Measurements from ENCODE around the gene HLA-DQB2. TPM values are rescaled to one million over a fixed set of nuclear protein-coding genes. Genes with fewer than 3 reads are reported as not detected.

Gene HLA-DQB2
- total and polyA plus RNA-seq, 4 donors = 0.32 TPM; not detected in 3

DNA sequence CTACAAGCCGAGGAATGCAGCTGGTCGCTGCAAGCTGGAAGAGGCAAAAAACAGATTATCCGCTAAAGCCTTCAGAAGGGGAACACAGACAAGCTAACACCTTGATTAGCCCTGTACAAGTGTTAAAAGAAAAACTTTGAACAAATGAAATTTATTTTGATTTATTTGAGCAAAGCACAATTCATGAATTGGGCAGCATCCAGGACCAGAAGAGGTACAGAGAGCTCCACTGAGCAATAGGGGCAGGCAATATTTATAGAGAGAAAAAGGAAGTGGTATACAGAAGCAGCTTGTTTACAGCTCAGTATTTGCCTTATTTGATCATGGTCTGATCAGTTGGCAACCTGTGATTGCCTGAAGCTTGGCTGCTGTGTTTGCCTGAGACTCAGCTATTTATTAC is 35.8 kb upstream of the HLA-DQB2 start:
- H3K27me3 ChIP-seq (ENCODE audit: control insufficient read depth in 4 of 4, insufficient read depth in 4 of 4, low read length in 3 of 4) = peaks cover 0 to 7% (median 0%) of the 10 kb centered on the region in 4 donors
- H3K4me1 ChIP-seq (ENCODE audit: control insufficient read depth in 4 of 4, insufficient read depth in 4 of 4, low read length in 3 of 4) = peaks cover 0 to 9% (median 7%) of the 10 kb centered on the region in 4 donors
- DNase-seq (ENCODE audit: low spot score) = no peak
- H3K36me3 ChIP-seq (ENCODE audit: control insufficient read depth in 4 of 4, insufficient read depth in 3 of 4, low read depth in 1 of 4, low read length in 3 of 4) = no peaks in the 10 kb centered on the region
- H3K9me3 ChIP-seq (ENCODE audit: control insufficient read depth in 4 of 4, low read length in 3 of 4) = no peaks in the 10 kb centered on the region
- H3K9ac ChIP-seq (ENCODE audit: low read depth in 1 of 2, low read length in 2 of 2) = no peak overlapping the region
- WGBS = 92% methylated on average over 3 of the region's 3 CpGs
- H3K4me3 ChIP-seq (ENCODE audit: low read depth in 1 of 3, low read length in 3 of 3) = no peak overlapping the region
- H3K27ac ChIP-seq (ENCODE audit: low read depth in 1 of 2, low read length in 2 of 2) = no peak overlapping the region
- TF ChIP-seq, protein P1, sequence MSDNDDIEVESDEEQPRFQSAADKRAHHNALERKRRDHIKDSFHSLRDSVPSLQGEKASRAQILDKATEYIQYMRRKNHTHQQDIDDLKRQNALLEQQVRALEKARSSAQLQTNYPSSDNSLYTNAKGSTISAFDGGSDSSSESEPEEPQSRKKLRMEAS (IDR thresholded peaks at IDR 0.05) = no peak
- TF ChIP-seq HNF4A (conservative IDR thresholded peaks at IDR 0.05) (no peak), FOXA2 (IDR thresholded peaks at IDR 0.05) (no peak), EGR1 (IDR thresholded peaks at IDR 0.05; ENCODE audit: low read depth in 2 of 2) (no peak), RAD21 (IDR thresholded peaks at IDR 0.05) (no peak), RXRA (IDR thresholded peaks at IDR 0.05) (no peak), FOXA1 (IDR thresholded peaks at IDR 0.05) (no peak), YY1 (IDR thresholded peaks at IDR 0.05) (no peak), NR2F2 (IDR thresholded peaks at IDR 0.05) (no peak), GABPA (IDR thresholded peaks at IDR 0.05 in 1 of 2, conservative IDR thresholded peaks at IDR 0.05 in 1 of 2) (no peak), TAF1 (conservative IDR thresholded peaks at IDR 0.05) (no peak), JUND (IDR thresholded peaks at IDR 0.05) (no peak)
- TF ChIP-seq, protein P2, sequence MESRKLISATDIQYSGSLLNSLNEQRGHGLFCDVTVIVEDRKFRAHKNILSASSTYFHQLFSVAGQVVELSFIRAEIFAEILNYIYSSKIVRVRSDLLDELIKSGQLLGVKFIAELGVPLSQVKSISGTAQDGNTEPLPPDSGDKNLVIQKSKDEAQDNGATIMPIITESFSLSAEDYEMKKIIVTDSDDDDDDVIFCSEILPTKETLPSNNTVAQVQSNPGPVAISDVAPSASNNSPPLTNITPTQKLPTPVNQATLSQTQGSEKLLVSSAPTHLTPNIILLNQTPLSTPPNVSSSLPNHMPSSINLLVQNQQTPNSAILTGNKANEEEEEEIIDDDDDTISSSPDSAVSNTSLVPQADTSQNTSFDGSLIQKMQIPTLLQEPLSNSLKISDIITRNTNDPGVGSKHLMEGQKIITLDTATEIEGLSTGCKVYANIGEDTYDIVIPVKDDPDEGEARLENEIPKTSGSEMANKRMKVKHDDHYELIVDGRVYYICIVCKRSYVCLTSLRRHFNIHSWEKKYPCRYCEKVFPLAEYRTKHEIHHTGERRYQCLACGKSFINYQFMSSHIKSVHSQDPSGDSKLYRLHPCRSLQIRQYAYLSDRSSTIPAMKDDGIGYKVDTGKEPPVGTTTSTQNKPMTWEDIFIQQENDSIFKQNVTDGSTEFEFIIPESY (IDR thresholded peaks at IDR 0.05) = no peak
- TF ChIP-seq, protein P3, sequence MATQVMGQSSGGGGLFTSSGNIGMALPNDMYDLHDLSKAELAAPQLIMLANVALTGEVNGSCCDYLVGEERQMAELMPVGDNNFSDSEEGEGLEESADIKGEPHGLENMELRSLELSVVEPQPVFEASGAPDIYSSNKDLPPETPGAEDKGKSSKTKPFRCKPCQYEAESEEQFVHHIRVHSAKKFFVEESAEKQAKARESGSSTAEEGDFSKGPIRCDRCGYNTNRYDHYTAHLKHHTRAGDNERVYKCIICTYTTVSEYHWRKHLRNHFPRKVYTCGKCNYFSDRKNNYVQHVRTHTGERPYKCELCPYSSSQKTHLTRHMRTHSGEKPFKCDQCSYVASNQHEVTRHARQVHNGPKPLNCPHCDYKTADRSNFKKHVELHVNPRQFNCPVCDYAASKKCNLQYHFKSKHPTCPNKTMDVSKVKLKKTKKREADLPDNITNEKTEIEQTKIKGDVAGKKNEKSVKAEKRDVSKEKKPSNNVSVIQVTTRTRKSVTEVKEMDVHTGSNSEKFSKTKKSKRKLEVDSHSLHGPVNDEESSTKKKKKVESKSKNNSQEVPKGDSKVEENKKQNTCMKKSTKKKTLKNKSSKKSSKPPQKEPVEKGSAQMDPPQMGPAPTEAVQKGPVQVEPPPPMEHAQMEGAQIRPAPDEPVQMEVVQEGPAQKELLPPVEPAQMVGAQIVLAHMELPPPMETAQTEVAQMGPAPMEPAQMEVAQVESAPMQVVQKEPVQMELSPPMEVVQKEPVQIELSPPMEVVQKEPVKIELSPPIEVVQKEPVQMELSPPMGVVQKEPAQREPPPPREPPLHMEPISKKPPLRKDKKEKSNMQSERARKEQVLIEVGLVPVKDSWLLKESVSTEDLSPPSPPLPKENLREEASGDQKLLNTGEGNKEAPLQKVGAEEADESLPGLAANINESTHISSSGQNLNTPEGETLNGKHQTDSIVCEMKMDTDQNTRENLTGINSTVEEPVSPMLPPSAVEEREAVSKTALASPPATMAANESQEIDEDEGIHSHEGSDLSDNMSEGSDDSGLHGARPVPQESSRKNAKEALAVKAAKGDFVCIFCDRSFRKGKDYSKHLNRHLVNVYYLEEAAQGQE (IDR thresholded peaks at IDR 0.05) = no peak

DNA sequence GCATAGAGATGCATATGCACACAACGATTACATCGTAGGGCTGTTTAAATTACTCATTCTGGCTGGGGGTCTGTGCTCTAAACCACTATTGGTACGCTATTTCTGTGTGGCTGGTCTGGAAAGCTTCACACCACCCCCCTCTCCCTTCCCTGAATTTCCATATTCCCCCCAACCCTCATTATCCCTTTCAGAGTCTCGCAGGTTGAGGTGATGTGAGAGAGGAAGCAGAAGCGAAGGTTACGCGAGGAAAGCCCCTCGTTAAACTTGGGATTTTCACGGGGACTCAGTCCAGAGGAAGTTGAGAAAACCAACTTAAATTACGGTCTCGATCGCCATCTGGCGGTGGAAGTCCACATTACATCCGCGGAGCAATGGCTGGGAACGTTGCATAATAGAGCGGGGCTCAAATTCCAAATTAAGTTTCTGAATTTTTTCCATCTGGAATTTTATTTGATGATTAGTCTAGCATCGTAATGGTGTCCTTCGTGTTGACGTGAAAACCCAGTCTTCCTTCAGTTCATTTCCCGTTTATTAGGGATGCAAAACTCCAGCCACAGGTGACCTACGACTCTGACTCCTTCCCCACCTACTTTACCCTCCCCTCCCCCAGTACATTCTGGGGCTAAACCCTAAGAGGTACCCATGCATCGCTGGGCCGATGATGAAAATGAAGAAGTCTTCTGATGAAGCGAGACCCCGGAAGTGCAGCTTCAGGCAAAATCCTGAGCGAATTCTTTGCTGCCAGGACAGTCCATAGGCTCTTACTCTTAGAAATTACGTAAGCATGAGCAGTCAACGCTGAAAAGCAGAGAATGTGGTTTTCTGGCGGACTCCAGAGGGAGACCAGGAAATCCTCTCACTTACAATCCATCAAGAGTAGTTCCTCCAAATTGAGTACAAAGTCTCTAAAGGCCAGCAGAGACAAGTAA is 33.8 kb upstream of the HLA-DQB2 start:
- H3K9me3 ChIP-seq (ENCODE audit: control insufficient read depth in 4 of 4, low read length in 3 of 4) = no peaks in the 10 kb centered on the region
- WGBS = 9% methylated on average over 30 of the region's 30 CpGs
- H3K4me1 ChIP-seq (ENCODE audit: control insufficient read depth in 4 of 4, insufficient read depth in 4 of 4, low read length in 3 of 4) = peaks cover 0 to 9% (median 7%) of the 10 kb centered on the region in 4 donors
- H3K27ac ChIP-seq (ENCODE audit: low read depth in 1 of 2, low read length in 2 of 2) = no peak overlapping the region
- peak overlapping the region in 1 of 3 donors; percentile 12 for H3K4me3 ChIP-seq (ENCODE audit: low read depth in 1 of 3, low read length in 3 of 3)
- H3K36me3 ChIP-seq (ENCODE audit: control insufficient read depth in 4 of 4, insufficient read depth in 3 of 4, low read depth in 1 of 4, low read length in 3 of 4) = no peaks in the 10 kb centered on the region
- TF ChIP-seq FOXA1 (IDR thresholded peaks at IDR 0.05) = no peak
- peak; percentile 84 to 87 for TF ChIP-seq RAD21 (IDR thresholded peaks at IDR 0.05)
- TF ChIP-seq, protein P1 (IDR thresholded peaks at IDR 0.05) = no peak
- TF ChIP-seq HNF4G (IDR thresholded peaks at IDR 0.05) = peak; percentile 40
- no peak for TF ChIP-seq FOXA2 (IDR thresholded peaks at IDR 0.05)
- TF ChIP-seq HNF4A (conservative IDR thresholded peaks at IDR 0.05) = peak; percentile 39 to 73
- TF ChIP-seq, protein P4, sequence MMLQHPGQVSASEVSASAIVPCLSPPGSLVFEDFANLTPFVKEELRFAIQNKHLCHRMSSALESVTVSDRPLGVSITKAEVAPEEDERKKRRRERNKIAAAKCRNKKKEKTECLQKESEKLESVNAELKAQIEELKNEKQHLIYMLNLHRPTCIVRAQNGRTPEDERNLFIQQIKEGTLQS (IDR thresholded peaks at IDR 0.05) = peak; percentile 9
- TF ChIP-seq EGR1 (IDR thresholded peaks at IDR 0.05; ENCODE audit: low read depth in 2 of 2) = no peak
- TF ChIP-seq, protein P3 (IDR thresholded peaks at IDR 0.05) = no peak
- no peak for TF ChIP-seq RXRA (IDR thresholded peaks at IDR 0.05)
- TF ChIP-seq, protein P5, sequence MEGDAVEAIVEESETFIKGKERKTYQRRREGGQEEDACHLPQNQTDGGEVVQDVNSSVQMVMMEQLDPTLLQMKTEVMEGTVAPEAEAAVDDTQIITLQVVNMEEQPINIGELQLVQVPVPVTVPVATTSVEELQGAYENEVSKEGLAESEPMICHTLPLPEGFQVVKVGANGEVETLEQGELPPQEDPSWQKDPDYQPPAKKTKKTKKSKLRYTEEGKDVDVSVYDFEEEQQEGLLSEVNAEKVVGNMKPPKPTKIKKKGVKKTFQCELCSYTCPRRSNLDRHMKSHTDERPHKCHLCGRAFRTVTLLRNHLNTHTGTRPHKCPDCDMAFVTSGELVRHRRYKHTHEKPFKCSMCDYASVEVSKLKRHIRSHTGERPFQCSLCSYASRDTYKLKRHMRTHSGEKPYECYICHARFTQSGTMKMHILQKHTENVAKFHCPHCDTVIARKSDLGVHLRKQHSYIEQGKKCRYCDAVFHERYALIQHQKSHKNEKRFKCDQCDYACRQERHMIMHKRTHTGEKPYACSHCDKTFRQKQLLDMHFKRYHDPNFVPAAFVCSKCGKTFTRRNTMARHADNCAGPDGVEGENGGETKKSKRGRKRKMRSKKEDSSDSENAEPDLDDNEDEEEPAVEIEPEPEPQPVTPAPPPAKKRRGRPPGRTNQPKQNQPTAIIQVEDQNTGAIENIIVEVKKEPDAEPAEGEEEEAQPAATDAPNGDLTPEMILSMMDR (IDR thresholded peaks at IDR 0.05; ENCODE audit: low read depth, low read length, missing input control) = peak; percentile 98
- TF ChIP-seq JUND (IDR thresholded peaks at IDR 0.05) = no peak
- peak; percentile 83 for DNase-seq (ENCODE audit: low spot score)
- H3K9ac ChIP-seq (ENCODE audit: low read depth in 1 of 2, low read length in 2 of 2) = peak overlapping the region in 1 of 2 donors; percentile 82
- peaks cover 0 to 7% (median 2%) of the 10 kb centered on the region in 4 donors for H3K27me3 ChIP-seq (ENCODE audit: control insufficient read depth in 4 of 4, insufficient read depth in 4 of 4, low read length in 3 of 4)

Measured in liver (tissue), 9 donors.